Omental fat pad (tissue), 4 donors: Measurements from ENCODE around the gene REXO1. TPM values are rescaled to one million over a fixed set of nuclear protein-coding genes. Genes with fewer than 3 reads are reported as not detected.
"Not testable (repeated sequence)": the region's sequence is repeated elsewhere in the genome, so short reads cannot be mapped to it uniquely, and the experiment has no call there.

ENCODE experiments used
- ATAC-seq: fragments of 150-250 bp; one replicate; pipeline ENCODE4 v1.9.1; 2016; ENCODE audit warnings: mild to moderate bottlenecking, moderate library complexity; ENCODE audit not compliant: low FRiP score
- DNase-seq: peaks from one replicate; pipeline ENCODE4 v3.0.0-alpha.2; 2019; ENCODE audit warnings: low spot score
- total RNA-seq, 4 donors: library from RNA; depleted of rRNA; stranded (reverse); fragments of >200 nt; gene quantifications; one replicate each; pipeline ENCODE4 v1.1.0, GENCODE V29; 2016
- TF ChIP-seq, protein P1 (sequence below), 3 donors: fragments of 450-650 bp; IDR thresholded peaks; one replicate each; pipeline ENCODE4 v1.5.1; 2016 to 2017; ENCODE audit warnings: antibody characterized with exemption in 3 of 3, mild to moderate bottlenecking in 3 of 3, moderate library complexity in 2 of 3

Gene REXO1
- total RNA-seq, 4 donors from 2014 or later, result 17.0 to 31.3 (median 19.6) TPM

DNA sequence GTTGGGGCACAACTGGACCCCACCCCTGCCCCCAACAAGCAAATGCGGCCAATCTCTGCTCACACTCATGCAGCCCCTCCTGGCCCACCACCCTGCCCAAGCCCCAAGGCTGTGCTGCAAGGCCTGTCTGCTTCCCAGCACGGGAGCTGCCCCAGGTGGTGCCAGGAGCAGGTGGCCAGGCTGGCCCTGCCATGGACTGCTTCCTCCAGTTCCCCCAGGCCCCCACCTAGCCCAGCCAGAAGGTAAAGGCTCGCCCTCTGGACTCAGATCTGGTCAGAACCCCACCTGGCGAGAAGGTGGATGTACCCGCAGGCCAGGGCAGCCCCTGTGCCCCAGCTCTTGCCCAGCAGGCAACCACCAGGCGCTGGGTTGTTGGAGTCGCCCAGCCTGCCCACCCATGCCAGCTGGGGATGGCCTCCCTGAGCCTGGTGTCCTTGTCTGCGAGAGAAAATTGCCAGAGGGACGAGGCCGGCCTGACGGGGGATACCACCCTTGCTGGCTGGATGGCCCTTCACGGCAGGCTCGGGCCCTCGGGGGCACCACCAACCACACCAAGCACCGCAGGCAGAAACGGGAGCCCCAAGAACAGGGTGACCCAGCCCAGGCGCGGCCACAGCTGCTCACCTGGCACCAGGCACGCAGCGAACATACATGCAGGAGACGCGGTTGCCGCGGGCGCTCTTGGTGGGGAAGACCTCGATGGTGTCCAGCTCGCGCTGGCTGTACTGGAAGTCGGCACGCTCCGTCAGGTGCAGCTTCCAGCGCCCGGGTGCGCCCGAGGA is 32.5 kb upstream of the REXO1 start:
- DNase-seq (no peak), ATAC-seq (no peak)
- TF ChIP-seq, protein P1, sequence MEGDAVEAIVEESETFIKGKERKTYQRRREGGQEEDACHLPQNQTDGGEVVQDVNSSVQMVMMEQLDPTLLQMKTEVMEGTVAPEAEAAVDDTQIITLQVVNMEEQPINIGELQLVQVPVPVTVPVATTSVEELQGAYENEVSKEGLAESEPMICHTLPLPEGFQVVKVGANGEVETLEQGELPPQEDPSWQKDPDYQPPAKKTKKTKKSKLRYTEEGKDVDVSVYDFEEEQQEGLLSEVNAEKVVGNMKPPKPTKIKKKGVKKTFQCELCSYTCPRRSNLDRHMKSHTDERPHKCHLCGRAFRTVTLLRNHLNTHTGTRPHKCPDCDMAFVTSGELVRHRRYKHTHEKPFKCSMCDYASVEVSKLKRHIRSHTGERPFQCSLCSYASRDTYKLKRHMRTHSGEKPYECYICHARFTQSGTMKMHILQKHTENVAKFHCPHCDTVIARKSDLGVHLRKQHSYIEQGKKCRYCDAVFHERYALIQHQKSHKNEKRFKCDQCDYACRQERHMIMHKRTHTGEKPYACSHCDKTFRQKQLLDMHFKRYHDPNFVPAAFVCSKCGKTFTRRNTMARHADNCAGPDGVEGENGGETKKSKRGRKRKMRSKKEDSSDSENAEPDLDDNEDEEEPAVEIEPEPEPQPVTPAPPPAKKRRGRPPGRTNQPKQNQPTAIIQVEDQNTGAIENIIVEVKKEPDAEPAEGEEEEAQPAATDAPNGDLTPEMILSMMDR (IDR thresholded peaks at IDR 0.05), result no peak

DNA sequence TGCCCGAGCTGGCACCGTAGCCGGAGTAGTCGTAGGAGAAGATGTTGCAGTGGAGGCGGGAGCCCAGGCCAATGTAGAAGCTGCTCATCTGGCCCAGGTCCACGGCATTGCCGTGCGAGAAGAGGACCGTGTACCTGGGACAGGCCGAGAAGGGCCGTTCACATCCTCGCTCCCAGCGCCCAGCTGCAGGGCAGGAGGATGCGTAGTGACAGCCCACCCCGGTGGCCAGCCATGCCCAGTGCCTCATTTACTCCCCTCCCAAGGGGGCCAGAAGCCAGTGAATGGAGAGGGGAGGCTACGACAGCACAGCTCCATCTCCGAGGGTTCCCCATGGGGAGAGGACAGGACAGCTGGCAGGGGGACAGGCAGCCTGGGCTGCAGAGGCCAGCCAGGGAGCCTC is 31.7 kb upstream of the REXO1 start:
- ATAC-seq, DNase-seq: not testable (repeated sequence)

DNA sequence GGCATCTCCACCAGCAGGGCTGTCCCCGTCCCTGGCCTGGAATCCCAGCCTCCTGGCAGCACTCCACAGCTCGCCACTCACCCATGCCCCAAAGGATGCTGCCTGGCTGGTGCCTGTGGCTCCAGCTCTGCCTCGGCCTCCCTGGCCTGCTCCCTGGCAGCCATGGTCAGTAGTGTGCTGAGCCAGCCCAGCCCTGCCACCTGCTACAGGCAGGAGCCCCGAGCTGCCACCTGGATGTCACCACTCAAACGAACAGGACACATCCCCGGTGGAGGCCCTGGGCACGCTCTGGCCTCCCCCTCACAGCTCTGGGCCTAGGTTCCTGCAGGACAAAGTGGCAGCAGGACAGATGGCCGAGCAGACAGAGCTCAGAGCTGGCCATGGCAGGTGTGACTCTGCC is 30.3 kb upstream of the REXO1 start:
- DNase-seq, result not testable (repeated sequence)

DNA sequence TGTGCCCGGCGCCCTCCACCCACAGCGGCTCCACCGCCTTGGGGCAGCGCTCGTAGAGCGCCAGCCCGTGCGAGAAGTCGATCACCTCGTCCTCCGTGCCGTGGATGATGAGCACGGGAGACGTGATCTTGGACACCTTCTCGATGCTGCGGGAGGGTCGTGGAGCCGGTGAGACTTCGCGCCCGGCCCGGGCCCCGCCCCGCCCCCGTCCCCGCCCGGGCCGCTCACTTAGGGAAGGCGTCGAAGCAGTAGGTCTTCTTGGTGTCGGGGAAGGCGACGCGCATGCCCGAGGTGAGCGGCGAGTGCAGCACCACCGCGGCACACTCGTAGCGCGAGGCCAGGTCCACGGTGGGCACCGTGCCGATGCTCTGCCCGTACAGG is 29.0 kb upstream of the REXO1 start:
- not testable (repeated sequence) for DNase-seq, ATAC-seq

More for the DNA sequence above, 30.3 kb upstream of the REXO1 start:
- not testable (repeated sequence) for ATAC-seq

DNA sequence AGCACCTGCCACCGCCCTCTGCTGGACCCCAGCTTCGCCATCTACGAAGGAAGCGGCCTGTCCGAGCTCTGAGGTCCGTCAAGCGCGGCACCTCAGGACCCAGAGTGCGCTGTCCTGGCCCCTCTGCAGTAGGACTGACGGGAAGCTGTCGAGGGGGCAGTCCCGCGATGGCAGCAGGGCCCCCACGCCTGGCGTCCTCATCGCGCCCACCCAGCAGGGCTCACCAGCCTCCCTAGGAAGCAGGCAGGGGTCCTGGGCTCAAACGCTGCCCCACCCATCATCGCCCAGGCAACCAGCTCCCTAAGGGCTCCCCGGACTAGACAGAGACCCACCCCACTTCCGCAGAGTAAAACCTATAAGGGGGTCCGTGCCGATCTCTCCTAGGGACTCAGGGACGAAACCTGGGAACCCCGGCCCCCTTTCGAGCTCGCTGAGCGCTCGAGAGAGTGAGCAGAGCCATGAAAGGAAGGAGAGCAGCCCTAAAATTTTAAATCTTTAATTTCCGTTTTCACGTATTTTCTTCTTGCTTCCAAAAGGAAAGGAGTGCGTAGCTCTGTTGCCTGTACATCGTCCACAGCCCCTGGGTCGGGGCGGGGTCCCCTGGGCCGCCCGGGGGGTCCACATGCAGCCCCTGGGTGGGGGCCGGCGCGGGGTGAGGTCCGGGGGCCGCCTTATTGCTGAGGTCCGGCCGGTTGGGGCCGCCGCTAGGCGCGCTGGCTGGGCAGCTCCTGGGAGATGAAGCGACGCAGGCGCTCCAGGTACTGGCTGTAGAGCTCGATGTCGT is 28.4 kb upstream of the REXO1 start:
- peak; percentile 16 for ATAC-seq
- not testable (repeated sequence) for DNase-seq

DNA sequence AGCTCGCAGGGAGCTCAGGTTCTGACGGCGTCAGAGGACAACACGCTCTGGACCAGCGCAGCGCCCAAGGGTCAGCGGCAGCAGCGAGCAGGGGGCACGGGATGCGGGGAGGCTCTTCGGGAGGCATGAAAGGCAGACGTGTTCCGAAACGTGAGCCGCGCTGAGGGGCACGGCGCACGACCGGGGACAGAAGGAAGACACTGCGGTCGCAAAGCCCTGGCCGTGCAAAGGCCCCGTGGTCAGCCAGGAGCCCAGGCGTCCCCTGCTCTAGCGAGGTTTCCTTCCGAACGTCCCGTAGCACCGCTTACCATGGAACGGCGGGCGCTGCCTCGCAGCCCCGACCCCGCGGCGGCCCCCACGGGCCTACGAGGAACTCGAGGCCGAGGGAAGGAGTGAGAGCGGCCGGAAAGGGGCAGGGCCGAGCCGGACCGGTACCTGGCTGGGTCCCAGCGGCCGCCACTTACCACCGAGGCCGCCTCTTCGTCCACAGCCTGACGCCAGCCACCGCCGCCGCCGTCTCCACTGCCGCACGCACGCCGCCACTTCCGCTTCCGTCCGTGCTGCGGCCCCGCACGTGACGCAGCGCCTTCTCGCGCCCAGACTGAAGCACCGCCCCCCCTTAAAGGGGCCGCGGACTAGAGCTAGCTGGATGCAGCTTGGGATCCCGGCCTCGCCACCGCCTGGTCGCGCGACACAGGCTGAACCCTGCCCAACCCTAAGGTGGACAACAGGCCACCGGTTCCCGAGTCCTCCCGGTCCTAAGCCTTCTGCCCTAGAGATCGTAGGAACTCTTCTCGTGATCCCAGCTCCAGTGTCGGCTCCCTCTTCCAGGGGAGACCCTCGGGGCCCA is 27.6 kb upstream of the REXO1 start:
- ATAC-seq, result peak; percentile 90
- TF ChIP-seq, protein P1 (IDR thresholded peaks at IDR 0.05), result no peak
- DNase-seq, result peak; percentile 85

DNA sequence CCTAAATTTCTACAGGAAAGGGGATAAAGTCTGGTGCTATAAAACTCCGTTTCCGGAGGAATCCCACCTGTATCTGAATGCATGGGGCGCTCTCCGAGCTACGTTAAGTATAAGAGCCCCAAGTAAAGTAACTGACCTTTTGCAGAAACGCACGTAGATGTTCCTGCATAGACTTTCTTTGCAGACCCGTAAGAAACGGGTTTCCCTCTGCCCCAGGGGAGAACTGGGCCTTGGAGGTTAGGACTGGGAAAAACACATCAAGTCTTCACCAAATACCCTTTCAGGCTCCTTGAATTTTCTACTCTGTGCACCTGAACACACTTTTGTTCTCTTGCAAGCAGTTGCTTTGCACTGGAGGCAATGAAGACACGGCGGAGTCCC is 27.0 kb upstream of the REXO1 start:
- not testable (repeated sequence) for ATAC-seq, DNase-seq

DNA sequence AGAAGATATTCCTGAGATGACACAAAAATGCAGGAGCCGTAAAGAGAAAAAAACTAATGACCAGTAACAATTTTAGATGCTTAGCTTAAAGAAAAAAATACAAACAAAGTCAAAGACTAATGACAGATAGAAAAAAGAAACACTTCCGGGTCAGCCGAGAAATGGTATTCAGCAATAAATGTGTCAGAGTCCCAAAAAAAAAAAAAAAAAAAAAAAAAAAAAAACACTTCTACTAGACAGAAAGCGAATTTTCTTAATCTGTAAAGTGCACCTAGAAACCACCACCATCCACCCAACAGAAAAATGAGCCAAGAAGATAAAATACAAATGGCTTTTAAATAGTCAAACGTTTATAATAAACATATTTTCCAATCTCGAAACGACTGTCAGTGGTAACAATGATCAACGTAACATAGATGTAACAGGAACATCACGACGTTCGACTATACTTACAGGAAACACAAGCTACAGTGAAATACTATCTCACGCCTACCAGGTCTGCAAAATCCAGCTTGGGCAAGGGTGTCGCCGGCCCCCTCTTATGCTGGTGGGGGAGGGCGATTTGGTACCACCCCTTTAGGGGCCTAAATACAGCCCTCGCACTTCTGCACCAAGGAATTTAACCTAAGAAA is 26.4 kb upstream of the REXO1 start:
- DNase-seq (no peak), ATAC-seq (no peak)
- TF ChIP-seq, protein P1 (IDR thresholded peaks at IDR 0.05), result no peak
